NCI-H2171 treated with DMSO at 0.1 percent for 48 hours (cell line): ENCODE measurements around the gene SMYD5.

ENCODE experiments used
- DNase-seq: peaks from one replicate; lab custom pipeline; 2025; lab: John Stamatoyannopoulos, UW

Gene SMYD5

GRCh38 chr2:73205611-73206010, 8.4 kb upstream of the SMYD5 start:
- no peak for DNase-seq

GRCh38 chr2:73208258-73208657, 5.8 kb upstream of the SMYD5 start:
- no peak for DNase-seq

- no peak for DNase-seq
Observed at GRCh38 chr2:73210019-73210418, 4.0 kb upstream of the SMYD5 start.

- no peak for DNase-seq
Observed at GRCh38 chr2:73210696-73211095, 3.3 kb upstream of the SMYD5 start.

- DNase-seq: no peak
Observed at GRCh38 chr2:73212098-73212447, 2.0 kb upstream of the SMYD5 start.

- peak; percentile 73 for DNase-seq
Observed at GRCh38 chr2:73212448-73213176, 1.4 kb upstream of the SMYD5 start.

GRCh38 chr2:73215254-73215653, 1.2 kb downstream of the SMYD5 start:
- DNase-seq: no peak

- no peak for DNase-seq
Observed at GRCh38 chr2:73217160-73217559, 3.1 kb downstream of the SMYD5 start.

GRCh38 chr2:73217826-73218225, 3.8 kb downstream of the SMYD5 start:
- no peak for DNase-seq

- DNase-seq: no peak
Observed at GRCh38 chr2:73218298-73218697, 4.3 kb downstream of the SMYD5 start.

GRCh38 chr2:73223821-73224220, 9.8 kb downstream of the SMYD5 start:
- DNase-seq: no peak

- no peak for DNase-seq
Observed at GRCh38 chr2:73225513-73226360, 11.7 kb downstream of the SMYD5 start.

GRCh38 chr2:73227086-73227485, 13.0 kb downstream of the SMYD5 start:
- no peak for DNase-seq

GRCh38 chr2:73228631-73229030, 14.6 kb downstream of the SMYD5 start:
- DNase-seq: no peak

- DNase-seq: peak; percentile 14
Observed at GRCh38 chr2:73232403-73233153, 18.5 kb downstream of the SMYD5 start.

- peak; percentile 97 for DNase-seq
Observed at GRCh38 chr2:73233154-73233931, 19.3 kb downstream of the SMYD5 start, which contains the start of gene PRADC1. PRADC1 (minus strand) TSS chr2:73233239; CDS start chr2:73233160, 79 bp downstream.

- DNase-seq: peak; percentile 94
Observed at GRCh38 chr2:73233932-73234832, 20.1 kb downstream of the SMYD5 start, which contains the start of gene CCT7. CCT7 (plus strand) TSS chr2:73234308; CDS start chr2:73234379, 71 bp downstream.

- DNase-seq: no peak
Observed at GRCh38 chr2:73235315-73236028, 21.4 kb downstream of the SMYD5 start.

- DNase-seq: no peak
Observed at GRCh38 chr2:73237168-73237567, 23.1 kb downstream of the SMYD5 start.

GRCh38 chr2:73238149-73238548, 24.1 kb downstream of the SMYD5 start:
- no peak for DNase-seq
